ENCODE measurements around the gene PPP6R3.
A peak's percentile ranks its signal among the peaks of the same experiment; 100 is the strongest.

PPP6R3 gene

DNA sequence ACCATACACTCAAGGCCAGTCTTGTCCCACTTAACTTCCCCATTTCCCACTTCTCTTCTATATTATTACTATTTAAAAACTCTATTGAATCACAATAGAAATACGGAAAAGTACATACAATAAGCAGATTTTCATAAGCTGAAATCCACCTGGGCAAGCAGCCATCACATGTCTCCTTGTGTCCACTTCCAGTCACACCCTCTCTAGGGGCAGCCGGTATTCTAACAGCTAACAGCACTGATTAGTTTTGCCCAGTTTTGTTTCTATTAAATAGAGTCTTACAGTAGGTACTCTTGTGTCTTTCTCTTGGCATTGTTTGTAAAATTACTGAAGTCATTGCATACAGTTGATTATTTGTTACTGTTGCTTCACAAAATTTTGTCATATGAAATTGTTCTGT lies 37.8 kb downstream of the PPP6R3 start:
- no peak for DNase-seq

DNA sequence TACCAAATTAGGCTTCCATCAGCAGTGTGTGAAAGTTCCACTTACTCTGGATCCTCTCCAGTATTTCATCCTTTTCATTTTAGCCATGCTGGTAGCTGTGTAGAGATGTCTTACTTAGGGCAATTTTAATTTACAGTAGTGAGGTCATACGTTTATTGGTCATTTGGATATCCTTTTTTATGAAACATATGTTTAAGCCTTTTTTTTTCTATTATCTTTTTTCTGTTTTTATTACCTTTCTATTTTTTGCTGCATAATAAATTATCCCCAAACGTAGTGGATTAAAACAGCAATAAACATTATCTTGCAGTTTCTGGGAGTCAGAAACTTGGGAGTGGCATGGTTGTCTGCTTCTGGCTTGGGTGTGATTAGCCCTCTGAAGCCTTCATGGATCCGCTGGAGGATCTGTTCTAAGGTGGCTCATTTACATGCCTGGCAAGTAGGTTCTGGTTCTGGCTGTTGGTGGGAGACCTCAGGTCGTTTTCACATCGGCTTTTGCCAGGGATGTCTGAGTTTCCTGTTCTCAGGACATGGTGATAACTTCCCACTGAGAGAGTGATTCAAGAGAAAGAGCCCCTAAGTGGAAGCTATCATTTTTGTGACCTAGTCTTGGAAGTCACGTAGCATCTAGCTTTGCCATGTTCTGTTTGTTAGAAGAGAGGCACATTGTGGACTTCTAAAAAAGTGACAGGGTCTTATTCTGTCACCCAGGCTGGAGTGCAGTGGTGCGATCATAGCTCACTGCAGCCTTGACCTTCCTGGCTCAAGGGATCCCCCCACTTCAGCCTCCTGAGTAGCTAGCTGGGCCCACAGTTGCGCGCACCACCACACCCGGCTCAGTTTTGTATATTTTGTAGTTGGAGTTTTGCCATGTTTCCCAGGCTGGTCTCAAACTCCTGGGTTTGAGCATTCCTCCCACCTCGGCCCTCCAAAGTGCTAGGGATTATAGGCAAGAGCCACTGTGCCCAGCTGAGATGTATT lies 38.6 kb downstream of the PPP6R3 start:
- DNase-seq: no peak

DNA sequence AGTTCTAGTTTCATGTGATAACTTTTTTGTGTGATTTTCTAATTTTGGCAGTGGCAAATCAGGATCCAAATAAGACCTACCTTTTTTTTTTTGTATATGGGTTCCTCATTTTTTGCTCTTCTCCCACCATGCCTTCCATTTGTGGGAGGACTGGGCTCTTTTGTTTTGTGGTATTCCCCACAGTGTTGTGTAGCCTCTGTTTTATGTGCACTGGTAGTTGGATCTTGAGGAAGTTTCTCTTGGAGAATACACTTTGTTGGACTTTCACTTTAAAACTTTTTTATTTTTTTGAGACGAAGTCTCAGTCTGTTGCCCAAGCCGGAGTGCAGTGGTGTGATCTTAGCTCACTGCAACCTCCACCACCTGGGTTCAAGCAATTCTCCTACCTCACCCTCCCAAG lies 39.7 kb downstream of the PPP6R3 start:
- DNase-seq: no peak

GRCh38 chr11:68501813-68502212 lies 41.3 kb downstream of the PPP6R3 start:
- no peak for DNase-seq

DNA sequence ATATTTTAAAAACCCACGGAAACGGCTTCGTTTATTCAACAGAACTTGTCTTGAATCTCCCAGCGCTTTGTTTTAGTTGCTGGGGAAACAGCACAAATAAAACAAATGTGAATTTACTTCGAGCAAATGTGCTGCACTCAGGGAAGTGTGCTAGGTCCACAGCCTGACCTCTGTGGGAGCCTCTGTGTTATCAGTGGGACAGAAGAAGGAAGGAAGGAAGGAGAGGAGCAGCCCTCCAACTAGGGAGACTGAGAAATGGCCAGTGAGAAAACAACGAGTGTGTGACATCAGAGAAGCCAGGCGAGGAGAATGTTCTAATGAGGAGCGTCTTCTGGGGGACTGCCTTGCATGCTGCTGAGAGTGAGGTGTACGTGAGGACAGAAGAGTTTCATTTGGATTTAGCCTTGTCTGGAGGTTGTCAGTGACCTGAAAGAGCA lies 42.7 kb downstream of the PPP6R3 start:
- no peak for DNase-seq

GRCh38 chr11:68503792-68504191 lies 43.2 kb downstream of the PPP6R3 start:
- DNase-seq: no peak

DNA sequence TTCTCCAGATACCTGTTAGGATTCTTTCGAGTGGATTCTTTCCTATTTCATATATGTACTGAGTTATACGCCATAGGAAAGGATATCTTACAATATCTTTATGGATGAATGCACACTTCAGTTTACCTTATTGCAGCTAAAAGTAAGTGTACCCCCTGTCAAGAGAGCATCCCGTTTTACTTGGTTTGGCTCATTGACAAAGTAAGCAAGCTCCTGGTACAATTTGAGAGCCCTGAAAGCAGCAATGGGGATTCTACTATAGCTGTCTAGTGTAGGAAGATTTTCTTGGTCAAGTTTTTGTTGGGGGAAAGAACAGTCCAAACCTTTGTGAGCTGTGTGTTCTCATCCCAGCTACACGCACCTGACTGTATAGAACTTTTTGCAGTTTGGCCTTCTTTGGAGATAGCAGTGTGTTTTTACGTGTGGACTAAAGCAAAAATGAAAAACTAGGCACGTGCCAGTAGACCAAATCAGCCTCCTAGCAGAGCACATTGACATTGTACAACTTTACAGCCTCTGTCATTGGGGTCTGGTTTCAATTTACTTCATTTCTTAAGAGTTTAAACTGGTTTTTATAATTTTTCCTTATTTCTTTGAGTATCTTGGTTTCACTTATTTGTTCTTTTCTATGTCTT lies 44.0 kb downstream of the PPP6R3 start:
- DNase-seq: no peak

GRCh38 chr11:68505596-68505995 lies 45.0 kb downstream of the PPP6R3 start:
- DNase-seq: no peak

- no peak for DNase-seq
These were observed 46.4 kb downstream of the PPP6R3 start for GRCh38 chr11:68506908-68507307.

GRCh38 chr11:68508425-68508824 lies 47.9 kb downstream of the PPP6R3 start:
- DNase-seq: no peak

- DNase-seq: no peak
These were observed 48.5 kb downstream of the PPP6R3 start for GRCh38 chr11:68509066-68509465.

- no peak for DNase-seq
These were observed 53.5 kb downstream of the PPP6R3 start for GRCh38 chr11:68513930-68514487.

- no peak for DNase-seq
These were observed 56.7 kb downstream of the PPP6R3 start for GRCh38 chr11:68517121-68517741.

DNA sequence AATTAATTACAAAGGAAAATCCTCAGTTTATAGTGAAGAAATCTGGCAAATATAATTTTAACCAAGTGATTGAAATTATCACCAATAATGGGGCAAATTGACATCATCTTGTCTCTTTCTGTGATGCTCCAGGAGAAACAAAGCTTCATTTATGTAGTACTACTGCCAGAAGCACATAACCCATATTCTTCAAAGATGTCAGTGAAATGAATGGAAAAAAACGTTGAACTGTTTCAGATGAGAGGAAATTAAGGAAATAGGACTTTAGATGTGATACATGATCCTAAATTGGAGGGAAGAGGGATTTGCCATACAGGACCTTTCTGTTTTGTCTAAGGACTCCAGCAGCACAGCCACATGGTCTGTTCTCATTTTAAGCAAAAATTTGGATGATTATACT lies 57.6 kb downstream of the PPP6R3 start:
- DNase-seq: no peak

- DNase-seq: no peak
These were observed 61.6 kb downstream of the PPP6R3 start for GRCh38 chr11:68521969-68522652.

- no peak for DNase-seq
These were observed 62.5 kb downstream of the PPP6R3 start for GRCh38 chr11:68523033-68523432.

DNA sequence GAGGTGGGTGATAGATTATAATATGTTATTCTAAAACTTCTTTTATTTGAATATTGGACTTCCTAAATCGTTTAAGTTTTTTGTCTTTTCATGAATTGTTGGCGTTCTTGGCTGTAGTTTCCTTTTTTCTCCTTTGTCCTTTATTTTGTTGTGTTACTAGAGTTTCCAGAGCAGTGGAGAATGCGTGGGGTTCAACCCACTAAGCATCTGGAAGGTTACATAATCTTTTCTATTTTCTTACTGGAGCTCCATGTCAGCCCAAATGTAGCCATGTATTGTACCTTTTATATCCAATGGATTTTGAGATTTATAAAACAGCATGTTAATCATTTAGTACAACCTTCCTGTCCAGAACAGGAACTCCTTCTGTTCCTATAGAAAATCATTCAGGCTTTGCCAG lies 63.2 kb downstream of the PPP6R3 start:
- DNase-seq: no peak

DNA sequence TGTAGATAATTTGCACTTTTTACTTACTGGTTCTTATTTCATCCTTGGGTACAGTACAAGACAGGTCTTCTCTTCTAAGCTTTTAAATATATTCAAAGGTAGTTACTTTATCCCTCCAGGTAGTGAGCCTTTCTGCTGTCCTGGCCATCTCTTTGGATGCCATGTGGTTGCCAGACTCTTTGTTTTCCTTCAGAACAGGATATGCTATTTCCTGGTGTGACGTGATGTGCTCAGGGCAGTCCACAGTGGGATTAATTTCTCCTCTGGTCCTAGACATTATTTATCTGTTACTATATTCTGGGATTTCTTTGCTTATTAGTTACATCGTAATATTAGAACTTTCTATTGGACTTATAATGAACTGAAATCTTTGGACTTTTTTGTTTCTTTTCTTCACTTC lies 63.7 kb downstream of the PPP6R3 start:
- DNase-seq: no peak

GRCh38 chr11:68524681-68525080 lies 64.1 kb downstream of the PPP6R3 start:
- no peak for DNase-seq

- no peak for DNase-seq
These were observed 64.8 kb downstream of the PPP6R3 start for GRCh38 chr11:68525336-68525735.

DNA sequence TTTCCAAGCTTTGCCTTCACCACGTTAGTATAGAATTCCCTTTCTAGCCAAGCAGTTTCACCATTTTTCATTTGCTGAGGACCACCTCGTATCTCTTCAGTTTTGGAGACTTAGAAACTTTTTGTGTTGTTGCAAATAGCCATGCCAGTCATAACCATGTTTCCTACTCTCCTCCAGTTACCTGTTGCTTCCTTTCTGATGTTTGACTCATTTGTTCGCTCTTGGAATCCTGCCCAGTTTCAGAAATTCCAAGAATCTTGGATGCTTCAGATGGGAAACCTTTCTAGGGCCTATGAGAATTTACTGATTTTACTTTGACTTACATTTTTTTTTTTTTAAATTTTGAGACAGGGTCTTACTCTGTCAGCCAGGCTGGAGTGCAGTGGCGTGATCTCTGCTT lies 65.4 kb downstream of the PPP6R3 start:
- no peak for DNase-seq

- no peak for DNase-seq
These were observed 67.0 kb downstream of the PPP6R3 start for GRCh38 chr11:68527585-68527984.

- peak; percentile 29 for DNase-seq
These were observed 68.1 kb downstream of the PPP6R3 start for GRCh38 chr11:68528630-68529029.

Measured in CD4-positive, alpha-beta T cell treated with Interleukin-21 for 1 hour (primary cell).